Dedifferentiated amniotic fluid mesenchymal stem cell (primary cell): ENCODE results near the gene RPS6KB2.

Source experiments
- DNase-seq: peaks from one replicate; pipeline ENCODE4 v3.0.0-alpha.2; 2016; ENCODE audit errors: extremely low spot score

Gene RPS6KB2

DNA sequence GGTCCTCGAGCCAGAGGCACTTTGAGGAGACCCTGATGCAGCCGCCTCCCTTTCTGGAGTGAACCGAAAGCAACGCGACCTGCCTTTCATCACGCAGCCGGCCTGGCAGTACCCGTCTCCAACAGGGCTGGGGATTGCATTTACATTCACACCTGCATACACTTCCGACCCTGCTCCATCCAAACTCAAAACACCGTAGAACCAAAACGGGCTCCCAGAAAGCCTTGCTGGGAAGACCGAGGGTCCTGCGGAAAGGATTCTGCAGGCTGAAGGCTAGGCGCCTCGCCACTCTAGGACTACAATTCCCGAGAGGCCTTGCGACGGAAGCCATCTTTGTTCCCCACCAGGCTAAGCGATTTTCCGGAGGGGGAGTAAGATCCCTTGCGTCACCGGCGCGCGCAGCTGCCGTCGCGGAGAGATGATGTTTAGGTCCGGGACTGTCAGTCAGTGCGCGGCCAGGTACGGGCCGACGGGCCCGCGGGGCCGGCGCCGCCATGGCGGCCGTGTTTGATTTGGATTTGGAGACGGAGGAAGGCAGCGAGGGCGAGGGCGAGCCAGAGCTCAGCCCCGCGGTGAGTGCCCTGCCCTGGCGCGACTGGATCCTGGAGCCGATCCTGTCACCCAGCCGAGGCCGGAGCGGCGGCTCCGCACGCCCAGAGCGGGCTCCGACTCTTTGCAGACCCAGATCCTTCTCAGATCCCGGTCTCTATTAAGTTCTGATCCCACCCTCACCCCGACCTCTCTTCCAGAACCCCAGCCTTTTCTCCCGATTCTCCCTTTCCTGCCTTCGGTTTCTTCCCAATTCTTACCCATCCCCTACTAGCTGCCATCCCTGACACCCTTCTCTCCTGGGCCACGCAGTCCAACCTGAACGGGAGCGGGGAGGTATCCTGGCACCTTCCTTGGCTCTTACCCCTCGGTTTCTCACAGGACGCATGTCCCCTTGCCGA, at the start of gene RPS6KB2:
RPS6KB2 (plus strand) TSS at position 443 of the 950 bp plus-strand sequence; CDS start at position 495, 52 bp downstream.
- DNase-seq = peak; percentile 97

DNA sequence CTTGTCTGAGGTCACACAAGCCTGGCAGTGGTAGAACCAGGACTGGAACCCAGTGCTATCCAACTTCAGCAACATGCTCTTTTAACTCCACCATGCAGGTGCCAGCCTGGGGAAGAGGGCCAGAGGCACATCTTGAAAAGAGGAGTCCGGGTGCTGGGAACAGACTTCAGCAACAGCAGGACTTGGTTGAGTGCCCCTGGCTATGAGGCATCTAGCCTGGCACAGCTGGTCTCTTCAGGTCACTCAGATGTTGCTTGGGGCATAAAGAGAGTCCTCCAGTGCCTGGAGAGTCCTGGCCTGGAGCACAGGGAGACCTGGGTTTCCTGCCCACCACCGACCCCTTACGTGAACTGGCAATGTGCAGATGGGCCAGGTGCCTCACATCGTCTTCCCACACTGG, 49.8 kb upstream of the RPS6KB2 start:
- DNase-seq = no peak

DNA sequence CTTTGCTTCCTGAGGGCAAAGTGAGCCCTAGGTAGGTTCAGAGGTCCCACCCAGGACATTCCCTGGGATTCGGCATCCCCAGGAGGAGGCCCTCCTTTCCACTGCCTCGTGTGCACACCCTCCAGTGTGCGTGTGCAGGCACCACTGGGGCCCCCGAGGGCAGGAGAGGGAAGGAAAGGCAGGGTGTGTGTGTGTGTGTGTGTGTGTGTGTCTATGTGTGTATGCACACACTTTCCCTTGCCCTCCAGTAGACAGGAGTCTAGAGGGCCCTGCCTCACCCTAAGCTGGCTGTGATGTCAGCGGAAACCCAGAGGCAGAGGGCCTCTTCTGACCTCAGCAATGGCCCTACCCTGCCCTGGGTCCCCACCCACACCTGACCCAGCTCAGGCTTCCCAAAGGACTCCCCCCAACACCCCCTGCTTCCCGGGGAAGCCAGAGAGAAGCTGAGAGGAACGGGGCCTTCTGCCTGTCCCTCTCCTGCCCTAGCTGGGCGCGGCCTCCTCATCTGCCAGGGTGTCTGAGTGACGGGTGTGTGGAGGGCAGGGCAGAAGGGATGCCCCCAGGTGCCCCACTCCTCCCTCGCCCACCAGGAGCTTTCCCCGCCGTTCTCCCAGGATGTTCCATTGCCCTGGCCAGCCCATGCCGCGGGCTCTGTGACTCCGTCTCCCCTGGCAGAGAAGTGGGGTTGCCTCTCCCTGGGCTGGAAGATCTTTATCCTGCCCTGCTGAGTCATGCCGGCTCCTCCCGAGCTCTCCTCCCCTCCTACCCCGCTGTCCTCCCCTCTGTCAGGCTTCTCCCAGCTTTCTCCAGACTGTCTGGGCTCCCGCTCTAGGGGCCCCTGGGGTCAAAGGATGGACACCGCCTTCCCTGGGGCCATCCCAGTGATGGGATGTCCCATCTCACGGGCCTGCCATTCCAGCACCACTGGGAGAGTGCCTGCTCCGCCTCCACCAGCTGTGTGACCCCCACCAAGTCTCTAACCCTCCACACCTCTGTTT, 48.9 kb upstream of the RPS6KB2 start:
- peak; percentile 59 for DNase-seq

DNA sequence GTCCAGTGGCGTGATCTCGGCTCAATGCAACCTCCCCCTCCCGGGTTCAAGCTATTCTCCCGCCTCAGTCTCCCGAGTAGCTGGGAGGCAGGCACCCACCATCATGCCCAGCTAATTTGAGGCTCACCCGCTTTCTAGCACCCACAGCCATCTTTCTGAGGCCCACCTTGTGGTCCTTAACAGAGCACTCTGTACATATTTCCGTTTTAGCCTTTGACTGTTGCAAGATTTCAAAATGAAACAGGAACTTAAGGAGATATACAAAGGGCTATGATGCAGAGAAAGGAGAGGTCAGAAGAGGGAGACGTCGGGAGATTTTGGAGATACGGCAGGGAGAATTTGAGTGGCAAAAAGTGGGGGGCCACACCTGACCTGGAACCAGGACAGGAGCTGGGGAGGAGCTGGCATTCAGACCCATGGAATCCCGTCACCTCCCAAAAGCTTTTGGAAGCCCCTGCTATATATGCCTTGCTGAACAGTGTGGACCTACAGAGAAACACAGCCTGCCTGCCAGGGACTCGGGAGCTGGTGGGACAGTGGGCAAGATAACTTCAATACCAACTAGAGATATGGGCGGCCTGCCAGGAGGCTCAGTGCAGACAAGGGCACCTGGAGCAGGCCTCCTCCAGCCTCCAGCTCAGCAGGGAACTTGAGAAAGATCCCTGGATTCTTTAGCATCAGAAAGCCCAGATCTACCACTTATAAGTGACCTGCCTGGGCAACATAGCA, 46.9 kb upstream of the RPS6KB2 start:
- DNase-seq = no peak

DNA sequence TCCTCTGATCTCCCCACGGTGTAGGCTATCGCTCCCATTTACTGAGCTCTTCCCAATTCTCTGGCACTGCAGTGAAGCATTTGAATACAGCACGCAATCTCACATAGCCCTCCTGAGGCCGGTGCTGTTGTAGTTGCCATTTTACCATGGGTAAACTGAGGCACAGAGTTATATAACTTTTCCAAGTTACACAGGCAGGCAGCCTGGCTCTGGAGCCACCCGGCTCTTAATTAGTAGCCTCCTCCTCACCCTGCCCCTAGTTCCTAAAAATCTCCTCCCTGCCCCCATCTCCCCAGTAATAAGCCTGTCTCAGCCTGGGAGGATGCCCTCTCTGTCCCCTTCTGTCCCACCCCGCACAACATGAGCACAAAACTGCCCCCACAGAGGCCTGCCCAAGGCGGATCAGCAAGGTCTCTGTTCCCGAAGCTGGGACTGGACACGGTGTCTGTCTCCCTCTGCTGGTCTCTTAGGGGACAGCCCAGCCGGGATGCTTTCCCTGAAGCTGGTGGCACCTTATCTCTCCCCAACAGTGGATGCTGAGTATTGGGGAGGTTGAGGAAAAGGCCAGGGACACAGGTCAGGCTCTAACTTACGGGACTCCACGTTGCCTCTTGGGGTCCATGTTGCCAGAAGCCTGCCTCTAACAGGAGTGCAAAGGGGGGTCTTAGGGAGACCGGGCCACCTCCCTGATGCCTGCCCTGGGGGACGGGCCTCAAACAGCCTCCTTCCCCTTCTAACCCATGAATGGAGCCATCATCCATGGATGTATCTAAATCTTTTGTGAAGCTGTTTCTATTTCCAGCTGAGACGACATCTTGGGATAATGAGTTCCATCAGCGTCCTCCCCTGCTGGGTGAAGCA, 45.8 kb upstream of the RPS6KB2 start:
- DNase-seq = peak; percentile 75

DNA sequence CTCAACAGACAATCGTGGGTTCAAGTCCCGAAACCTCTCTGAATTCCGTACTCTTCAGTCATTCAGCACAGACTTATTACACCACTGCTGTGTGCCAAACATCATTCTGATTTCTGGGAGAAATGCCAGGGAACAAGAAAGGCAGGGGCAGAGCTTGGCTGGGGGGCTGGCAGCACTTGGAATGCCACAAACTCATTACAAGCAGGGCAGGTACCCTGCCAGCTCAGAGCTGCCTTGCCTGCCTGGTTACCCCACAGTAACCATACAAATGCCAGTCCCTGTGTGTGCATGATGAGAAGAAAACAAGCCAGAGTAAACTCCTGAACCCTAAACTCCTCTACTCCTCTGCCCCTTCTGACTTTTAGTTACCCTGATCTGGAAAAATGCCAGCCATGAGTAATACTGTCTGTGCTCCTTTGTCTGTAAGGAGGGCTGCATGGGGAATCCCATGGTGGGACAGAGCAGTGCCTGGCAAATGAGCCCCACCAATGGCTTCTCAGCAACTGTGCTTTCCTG, 43.4 kb upstream of the RPS6KB2 start:
- DNase-seq = no peak

DNA sequence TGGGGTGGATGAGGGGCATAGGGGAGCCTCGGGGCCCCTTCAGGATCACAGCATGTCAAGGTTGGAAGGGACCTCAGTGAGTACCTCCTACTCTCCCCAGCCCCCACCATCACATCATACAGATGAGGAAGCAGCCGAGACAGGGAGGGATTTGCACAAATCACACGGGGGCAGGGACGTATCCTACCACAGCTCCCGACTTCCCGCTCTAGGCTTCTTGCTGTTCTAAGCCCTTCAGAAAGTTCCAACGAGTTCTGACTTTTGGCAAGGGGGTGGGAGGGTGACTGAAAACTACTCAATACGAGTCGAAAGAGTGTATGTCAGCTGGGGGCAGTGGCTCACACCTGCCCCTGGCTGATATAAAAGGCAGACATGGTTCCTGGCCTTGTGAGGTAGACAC, 41.2 kb upstream of the RPS6KB2 start:
- no peak for DNase-seq

DNA sequence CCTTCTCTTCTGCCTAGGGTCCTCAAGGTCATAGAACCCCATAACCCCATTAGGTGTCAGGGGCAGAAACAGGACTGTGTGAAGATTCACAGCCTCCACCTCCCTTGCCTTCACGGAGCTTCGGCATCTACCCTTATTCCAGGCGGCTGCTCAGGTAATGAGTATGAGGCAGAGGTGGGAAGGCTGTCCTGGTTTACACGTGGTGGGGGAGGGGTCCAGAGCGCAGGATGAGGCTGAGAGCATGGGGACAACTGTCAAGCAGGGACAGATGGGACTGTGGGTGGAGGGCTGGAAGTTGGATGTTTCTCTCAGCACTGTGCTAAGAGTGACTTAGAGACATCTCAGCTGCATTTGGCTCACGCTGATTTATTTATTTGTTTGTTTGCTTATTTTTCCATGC, 40.8 kb upstream of the RPS6KB2 start:
- no peak for DNase-seq

DNA sequence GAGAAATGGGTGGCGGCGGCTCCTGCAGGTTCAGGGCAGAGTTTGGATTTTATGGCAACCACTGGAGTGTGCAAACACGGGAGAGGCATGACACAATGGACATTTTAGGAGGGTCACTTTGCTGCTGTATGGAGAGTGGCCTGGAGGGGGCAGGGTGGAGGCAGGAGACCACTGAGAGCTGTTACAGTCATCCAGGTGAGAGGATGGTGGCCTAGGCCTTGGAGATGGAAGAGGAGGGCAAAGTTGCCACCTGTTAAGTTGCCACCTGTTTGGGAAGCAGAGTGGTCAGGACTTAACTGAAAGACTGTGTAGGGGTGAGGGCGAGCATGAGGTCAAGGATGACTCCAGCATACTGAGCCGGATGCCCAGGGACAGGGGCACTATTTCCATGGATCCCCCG, 38.8 kb upstream of the RPS6KB2 start:
- DNase-seq = no peak

DNA sequence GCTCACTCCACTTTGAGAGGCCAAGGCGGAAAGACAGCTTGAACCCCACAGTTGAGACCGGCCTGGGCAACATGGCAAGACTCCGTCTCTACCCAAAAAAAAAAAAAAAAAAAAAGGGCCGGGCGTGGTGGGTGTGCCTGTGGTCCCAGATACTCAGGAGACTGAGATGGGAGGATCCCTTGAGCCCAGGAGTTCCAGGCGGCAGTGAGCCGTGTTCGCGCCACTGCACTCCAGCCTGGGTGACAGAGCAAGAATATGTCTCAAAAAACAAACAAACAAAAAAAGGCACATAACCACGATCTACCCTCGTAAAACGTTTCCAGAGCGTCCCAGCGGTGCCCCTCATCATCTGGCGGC, 37.4 kb upstream of the RPS6KB2 start:
- DNase-seq = no peak

DNA sequence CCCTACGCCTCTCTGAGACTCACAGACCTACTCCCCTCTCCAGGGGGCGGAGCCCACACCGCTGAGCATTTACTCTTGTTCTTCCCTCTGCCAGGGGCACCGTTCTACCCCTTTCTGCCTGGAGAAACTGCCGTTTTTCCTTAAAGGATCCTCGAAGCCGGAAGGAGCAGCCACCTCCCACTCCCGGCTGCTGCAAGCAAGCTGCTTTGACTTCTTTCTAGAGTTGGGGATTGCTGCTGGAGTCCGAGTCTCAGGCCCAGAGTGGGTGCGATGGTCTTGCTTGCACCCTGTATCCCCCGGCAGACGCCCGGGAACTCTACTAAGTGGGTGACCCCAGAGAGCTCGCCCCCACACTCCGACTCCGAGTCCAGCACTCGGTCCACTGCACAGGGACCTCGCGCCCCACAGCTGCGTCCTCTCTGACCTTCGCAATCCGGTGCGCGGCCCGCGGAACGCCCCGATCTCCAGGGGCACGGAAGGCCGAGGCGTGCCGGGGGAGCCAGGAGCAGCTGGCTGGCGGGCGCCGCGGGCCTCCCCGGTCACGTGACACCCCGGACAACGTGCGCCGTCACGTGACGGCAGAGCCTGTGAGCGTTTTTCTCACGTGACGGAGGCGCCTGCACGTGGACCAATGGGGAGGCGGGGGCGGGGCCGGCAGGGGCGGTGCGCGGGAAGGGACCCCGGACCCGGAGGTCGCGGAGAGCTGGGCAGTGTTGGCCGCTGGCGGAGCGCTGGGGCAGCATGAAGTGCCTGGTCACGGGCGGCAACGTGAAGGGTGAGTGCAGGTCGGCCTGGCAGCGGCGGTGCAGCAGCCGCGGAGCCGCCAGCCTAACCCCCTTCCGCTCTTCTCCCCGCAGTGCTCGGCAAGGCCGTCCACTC, 36.8 kb upstream of the RPS6KB2 start, which contains the start of gene RAD9A:
RAD9A (plus strand) TSS at position 683 of the 879 bp plus-strand sequence; CDS start at position 742, 59 bp downstream.
- DNase-seq = peak; percentile 79

DNA sequence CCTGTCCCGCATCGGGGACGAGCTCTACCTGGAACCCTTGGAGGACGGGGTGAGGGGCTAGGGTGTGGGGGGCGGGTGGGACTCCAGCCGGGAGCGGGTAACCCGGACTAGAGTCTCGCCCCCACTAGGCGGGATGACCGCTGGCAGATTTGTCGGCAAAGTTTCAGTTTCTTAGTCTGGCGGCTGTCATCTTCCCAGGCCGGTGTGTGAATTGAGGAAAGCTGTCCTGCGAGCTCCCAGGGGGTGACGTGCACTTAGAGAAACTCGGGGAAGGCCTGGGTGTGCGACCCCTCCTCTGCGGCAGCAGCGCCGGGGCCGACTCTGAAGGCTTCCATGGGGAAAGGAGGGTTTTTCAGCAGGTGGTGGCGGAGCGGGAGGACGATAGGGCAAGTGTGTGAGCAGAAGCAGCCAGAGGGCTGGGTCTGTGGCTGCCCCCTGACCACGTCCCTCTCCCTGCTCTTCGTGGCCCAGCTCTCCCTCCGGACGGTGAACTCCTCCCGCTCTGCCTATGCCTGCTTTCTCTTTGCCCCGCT, 36.0 kb upstream of the RPS6KB2 start:
- DNase-seq = no peak

DNA sequence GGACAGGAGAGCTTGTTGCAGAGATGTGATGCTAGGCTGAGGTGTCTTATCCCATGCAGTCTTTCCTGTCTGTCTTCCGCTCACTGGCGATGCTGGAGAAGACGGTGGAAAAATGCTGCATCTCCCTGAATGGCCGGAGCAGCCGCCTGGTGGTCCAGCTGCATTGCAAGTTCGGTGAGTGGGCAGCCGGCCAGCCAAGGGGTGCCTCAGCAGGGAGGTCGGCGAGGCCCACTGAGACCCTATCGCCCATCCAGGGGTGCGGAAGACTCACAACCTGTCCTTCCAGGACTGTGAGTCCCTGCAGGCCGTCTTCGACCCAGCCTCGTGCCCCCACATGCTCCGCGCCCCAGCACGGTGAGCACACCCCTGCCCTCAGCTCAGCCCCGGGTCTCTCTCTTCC, 34.9 kb upstream of the RPS6KB2 start:
- DNase-seq = no peak

DNA sequence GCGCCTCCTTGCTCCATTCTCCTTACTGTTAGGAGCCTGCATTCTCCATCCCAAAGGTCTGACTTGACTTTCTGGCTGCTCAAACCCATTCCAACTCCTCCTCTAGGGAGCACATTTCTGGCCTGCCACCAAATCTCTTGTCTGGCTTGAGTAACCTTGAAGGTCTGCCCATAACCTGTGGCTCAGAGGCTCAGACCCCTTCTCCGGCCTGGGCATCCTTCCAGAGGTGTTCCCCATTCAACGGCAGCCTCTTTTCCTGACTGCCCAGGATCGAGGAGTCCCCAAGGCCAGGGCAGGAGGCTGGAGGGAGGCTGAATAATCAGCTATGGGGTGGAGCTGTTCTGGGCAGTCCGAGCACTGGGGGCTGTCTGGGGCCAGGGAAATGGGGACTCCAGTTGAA, 34.3 kb upstream of the RPS6KB2 start:
- DNase-seq = no peak

DNA sequence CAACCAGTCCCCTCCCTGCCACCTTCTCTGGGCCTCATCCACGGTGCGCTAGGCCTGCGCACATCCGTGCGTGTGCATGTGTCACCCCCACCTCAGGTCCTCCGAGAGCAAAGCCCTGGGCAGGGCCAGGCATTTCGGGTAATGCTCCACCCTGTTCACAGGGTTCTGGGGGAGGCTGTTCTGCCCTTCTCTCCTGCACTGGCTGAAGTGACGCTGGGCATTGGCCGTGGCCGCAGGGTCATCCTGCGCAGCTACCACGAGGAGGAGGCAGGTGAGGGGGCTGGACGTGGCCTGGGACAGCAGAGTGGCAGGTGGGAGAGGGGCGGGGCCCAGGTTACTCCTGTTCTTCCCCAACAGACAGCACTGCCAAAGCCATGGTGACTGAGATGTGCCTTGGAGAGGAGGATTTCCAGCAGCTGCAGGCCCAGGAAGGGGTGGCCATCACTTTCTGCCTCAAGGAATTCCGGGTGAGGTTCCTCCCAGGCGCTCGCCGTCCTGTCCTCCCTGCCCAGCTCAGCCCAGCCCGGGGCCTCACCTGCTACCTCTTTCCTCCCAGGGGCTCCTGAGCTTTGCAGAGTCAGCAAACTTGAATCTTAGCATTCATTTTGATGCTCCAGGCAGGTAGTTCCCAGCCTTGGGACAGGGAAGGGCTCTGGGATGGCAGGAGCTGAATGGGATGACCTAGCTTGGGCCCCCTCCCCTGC, 32.6 kb upstream of the RPS6KB2 start:
- DNase-seq = no peak

DNA sequence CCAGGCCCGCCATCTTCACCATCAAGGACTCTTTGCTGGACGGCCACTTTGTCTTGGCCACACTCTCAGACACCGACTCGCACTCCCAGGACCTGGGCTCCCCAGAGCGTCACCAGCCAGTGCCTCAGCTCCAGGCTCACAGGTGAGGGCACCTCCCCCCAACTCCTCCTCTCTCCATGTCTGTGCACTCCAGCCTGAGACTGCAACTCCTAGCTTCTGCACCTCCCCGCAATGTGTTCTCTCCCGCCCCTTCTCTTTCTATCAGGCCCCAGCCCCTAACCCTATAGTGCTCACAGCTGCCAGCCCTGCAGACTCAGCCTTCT, 32.1 kb upstream of the RPS6KB2 start:
- no peak for DNase-seq

DNA sequence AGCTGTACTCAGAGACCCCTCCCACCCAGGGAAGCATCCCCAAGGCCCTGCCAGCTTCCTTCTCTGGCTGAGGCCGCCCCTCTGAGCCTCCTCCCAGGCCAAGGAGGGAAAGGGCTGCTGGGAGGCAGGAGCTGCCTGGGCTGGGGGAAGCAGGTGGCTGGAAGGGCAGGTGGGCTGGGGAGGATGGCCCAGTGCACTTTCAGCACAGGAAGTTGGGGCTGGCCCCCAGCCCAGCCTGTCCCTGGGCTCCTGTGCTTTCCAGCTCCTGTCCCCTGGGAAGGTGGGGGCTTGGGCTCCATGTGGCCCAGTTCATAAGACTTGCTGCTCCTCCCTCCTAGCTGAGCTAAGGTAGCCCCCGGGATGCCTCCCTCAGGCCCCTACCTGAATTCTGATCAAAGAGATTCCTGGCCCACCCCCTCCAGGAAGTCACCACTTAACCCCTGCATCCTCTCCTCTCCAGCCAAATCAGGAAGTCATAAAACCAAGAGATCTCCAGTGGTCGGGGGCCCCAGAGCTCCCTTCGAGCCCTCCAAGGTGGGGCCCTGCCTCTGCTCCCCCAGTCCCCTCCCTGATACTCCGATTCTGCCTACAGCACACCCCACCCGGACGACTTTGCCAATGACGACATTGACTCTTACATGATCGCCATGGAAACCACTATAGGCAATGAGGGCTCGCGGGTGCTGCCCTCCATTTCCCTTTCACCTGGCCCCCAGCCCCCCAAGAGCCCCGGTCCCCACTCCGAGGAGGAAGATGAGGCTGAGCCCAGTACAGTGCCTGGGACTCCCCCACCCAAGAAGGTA, 31.5 kb upstream of the RPS6KB2 start:
- no peak for DNase-seq

DNA sequence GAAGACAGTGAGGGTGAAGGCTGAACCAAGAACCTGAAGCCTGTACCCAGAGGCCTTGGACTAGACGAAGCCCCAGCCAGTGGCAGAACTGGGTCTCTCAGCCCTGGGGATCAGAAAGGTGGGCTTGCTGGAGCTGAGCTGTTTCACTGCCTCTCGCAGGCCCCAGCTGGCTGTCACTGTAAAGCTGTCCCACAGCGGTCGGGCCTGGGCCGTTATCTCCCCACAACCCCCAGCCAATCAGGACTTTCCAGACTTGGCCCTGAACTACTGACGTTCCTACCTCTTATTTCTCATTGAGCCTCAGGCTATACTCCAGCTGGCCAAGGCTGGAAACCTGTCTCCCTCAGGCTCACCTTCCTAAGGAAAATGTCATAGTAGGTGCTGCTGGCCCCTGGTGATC, 30.8 kb upstream of the RPS6KB2 start:
- no peak for DNase-seq
